C4-2B (cell line): Measurements from ENCODE around the gene C2CD2.

ENCODE experiments used
- H3K27ac ChIP-seq: fragments of 450-650 bp; 2 replicates; pipeline ENCODE4 v1.5.1; 2017
- ZFX ChIP-seq: fragments of 450-650 bp; IDR thresholded peaks from 2 replicates; pipeline ENCODE4 v1.6.1; 2017
- TF ChIP-seq, protein P1 (sequence below): fragments of 450-650 bp; conservative IDR thresholded peaks from 2 replicates; pipeline ENCODE4 v1.5.1; 2017; ENCODE audit warnings: mild to moderate bottlenecking

C2CD2 gene

DNA sequence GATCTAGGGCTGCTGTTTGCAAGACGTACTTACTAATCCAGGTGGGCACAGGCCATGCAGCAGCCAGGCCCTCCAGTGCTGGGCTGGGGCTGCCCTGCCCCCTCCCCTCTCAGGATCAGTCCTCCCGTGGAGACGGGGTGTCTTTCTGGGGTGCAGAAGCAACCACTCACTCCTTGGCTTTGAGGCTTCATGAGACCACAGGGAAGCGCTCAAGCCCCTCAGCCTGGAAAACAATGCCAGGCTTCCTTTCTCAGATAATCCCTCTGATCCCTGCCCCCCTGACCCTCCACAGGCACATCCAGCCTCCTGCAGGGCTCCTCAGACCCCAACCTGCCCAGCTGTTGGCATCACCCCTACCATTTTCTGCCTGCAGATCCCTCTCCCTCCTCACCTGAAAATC is 13.9 kb upstream of the C2CD2 start:
- H3K27ac ChIP-seq: no peak overlapping the region

DNA sequence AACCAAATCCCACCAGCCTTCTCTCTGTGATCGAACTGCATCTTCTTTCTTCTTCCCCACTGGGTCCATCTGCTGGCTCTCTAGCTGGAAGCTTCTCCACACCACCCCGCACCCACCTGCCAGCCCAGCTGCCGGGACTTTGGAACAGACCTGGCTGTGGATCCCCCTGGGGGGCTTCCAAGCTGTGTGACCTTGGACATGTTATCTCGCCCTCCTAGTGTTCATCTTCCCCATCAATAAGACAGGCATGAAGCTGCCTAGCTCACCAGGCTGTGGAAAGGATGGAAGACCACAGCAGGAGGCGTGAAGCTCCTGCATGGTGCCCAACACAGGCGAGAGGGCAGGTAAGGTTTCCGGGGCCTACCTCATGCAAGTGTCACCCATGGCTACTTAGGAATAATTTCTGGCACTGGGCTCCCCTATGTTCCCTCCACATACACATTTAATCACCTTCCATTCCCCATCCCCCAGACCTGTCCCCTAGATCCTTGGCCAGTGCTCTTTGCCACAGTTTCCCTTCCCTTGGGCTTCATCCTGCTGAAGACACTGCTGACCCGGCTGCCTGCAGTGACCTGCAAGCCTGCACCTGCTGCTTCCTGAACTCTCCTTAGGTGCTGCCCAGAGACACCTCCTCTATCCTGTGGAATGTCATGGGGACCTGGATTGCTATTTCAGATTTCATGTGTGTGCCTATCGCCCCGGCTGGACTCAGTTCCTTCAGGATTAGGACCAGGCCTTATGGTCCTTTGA is 13.2 kb upstream of the C2CD2 start:
- no peak for TF ChIP-seq ZFX
- TF ChIP-seq, protein P1, sequence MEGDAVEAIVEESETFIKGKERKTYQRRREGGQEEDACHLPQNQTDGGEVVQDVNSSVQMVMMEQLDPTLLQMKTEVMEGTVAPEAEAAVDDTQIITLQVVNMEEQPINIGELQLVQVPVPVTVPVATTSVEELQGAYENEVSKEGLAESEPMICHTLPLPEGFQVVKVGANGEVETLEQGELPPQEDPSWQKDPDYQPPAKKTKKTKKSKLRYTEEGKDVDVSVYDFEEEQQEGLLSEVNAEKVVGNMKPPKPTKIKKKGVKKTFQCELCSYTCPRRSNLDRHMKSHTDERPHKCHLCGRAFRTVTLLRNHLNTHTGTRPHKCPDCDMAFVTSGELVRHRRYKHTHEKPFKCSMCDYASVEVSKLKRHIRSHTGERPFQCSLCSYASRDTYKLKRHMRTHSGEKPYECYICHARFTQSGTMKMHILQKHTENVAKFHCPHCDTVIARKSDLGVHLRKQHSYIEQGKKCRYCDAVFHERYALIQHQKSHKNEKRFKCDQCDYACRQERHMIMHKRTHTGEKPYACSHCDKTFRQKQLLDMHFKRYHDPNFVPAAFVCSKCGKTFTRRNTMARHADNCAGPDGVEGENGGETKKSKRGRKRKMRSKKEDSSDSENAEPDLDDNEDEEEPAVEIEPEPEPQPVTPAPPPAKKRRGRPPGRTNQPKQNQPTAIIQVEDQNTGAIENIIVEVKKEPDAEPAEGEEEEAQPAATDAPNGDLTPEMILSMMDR: no peak
- no peak overlapping the region for H3K27ac ChIP-seq

More for the DNA sequence above, 13.9 kb upstream of the C2CD2 start:
- TF ChIP-seq, protein P1: no peak
- no peak for TF ChIP-seq ZFX

DNA sequence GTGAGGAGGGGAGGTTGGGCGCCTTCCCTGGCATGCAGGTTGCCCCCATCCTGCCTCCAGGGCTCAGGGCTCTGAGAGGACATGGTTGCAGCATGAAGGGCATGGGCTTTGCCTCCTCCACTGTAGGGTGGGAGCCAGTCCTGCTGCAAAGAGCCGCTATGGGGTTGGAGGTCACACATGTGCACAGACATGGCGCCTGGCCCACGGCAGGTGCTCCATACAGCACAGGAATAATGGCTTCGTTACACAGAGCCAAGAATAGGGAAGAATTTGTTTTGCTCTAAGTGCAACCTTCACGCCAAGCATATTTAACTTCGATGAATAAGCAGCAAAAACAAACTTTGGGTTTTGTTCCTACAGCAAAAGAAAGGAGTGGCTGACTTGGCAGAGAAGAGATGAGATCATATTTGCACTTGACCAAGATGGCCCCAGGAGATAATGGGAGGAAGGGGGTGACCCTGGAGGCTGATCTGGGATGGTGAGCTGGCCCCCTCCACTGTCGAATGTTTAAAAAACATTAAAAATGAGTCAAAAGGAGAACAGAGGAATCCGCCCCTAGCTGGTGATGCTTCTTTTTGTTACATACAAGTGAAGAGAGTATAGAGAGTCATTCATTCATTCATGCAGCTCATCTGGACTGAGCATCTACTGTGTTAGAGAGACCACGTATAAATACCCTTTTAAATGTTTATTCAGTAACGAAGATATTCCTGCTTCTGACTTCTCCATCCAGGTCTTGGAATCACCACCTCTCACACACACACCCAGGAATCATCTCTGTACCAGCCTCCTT is 12.4 kb upstream of the C2CD2 start:
- no peak for TF ChIP-seq ZFX
- TF ChIP-seq, protein P1: no peak
- no peak overlapping the region; the same call in 1 of the 2 replicates for H3K27ac ChIP-seq

DNA sequence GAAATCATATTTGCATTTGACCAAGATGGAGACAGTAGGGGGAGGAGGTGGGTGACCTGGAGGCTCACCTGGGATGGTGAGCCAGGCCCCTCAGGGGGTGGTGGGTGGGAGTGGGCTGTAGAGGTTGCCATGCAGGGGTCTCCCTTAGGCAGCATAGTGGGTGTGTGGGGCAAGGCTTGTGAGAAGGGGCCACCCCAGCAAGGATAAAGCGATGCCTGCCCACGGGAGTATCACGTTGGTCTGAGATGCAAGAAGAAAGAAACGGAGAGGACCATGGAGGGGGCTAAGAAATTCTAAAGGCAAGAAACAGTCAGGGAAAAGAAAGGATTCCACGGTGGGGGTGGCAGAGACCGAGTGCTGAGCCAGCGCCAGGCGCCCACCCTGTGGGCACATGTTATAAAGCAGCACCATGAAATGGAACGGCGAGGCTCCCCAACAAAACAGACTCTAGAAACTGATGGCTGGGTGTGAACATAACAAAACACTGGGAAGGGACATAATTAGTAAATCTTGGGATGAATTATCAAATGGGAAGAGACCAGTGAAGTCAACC is 11.7 kb upstream of the C2CD2 start:
- no peak overlapping the region; the same call in 1 of the 2 replicates for H3K27ac ChIP-seq
- no peak for TF ChIP-seq ZFX
- TF ChIP-seq, protein P1: no peak

DNA sequence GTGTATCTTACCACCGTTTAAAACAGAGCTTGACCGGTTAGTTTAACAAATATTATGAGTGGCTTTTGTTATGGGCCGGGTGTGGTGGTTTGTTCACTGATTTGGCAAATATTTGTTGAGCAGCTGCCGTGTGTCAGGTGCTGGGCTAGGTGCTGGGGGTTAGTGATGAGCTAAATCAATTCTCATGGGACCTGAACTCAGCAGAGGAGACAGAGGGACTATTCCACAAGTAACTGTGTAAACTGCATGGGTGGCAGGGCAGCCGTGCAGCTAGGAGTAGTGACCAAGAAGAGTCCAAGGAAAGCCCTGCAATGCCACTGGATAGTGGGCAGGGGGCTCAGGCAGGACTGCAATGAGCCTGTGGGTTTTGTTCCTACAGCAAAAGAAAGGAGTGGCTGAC is 11.2 kb upstream of the C2CD2 start:
- no peak overlapping the region for H3K27ac ChIP-seq
- TF ChIP-seq, protein P1: no peak

DNA sequence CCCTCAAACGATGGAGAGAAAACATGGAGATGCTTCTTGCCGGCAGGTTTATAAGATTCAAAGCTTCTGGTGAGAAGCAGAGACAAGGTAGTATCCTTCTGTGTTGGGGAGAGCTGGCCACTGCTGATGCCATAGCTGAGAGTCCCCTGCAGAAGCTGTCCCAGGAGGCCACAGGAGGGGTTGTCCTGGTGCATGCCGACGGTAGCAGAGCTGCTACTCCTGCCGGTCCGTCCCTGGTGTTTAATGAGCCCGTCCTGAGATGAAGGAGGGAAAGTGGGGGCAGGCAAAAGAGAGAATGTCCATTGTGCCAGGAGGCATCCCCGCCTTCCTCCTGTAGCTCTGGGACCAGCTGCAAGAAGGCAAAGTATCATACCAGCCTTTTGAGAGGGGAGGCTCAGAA is 10.4 kb upstream of the C2CD2 start:
- H3K27ac ChIP-seq: no peak overlapping the region
- TF ChIP-seq, protein P1: no peak
- TF ChIP-seq ZFX: no peak
